ENCODE results near the gene MNDA.

MNDA gene

GRCh38 chr1:158830904-158831507 is at the start of gene MNDA:
Gene MNDA, plus strand, starts transcription at chr1:158831351. Its CDS starts 10,803 bp downstream, at chr1:158842154.
- no peak for TF ChIP-seq CTCF (conservative IDR thresholded peaks at IDR 0.05; ENCODE audit: control insufficient read depth, insufficient read depth, low read depth, low read length)
- DNase-seq (ENCODE audit: low read depth) = no peak
- no peak within 1 kb of the TSS for H3K4me3 ChIP-seq (ENCODE audit: control insufficient read depth, low read depth, low read length)

- no peak overlapping the region for H3K4me3 ChIP-seq (ENCODE audit: control insufficient read depth, low read depth, low read length)
- peak; percentile 10 for TF ChIP-seq CTCF (conservative IDR thresholded peaks at IDR 0.05; ENCODE audit: control insufficient read depth, insufficient read depth, low read depth, low read length)
- no peak for DNase-seq (ENCODE audit: low read depth)
Observed at GRCh38 chr1:158793604-158794003, 37.5 kb upstream of the MNDA start.

GRCh38 chr1:158794247-158794646 is 36.9 kb upstream of the MNDA start:
- no peak overlapping the region for H3K4me3 ChIP-seq (ENCODE audit: control insufficient read depth, low read depth, low read length)
- DNase-seq (ENCODE audit: low read depth) = no peak
- TF ChIP-seq CTCF (conservative IDR thresholded peaks at IDR 0.05; ENCODE audit: control insufficient read depth, insufficient read depth, low read depth, low read length) = no peak

GRCh38 chr1:158798531-158798930 is 32.6 kb upstream of the MNDA start:
- peak; percentile 6 for TF ChIP-seq CTCF (conservative IDR thresholded peaks at IDR 0.05; ENCODE audit: control insufficient read depth, insufficient read depth, low read depth, low read length)
- no peak for DNase-seq (ENCODE audit: low read depth)
- no peak overlapping the region for H3K4me3 ChIP-seq (ENCODE audit: control insufficient read depth, low read depth, low read length)

GRCh38 chr1:158799689-158800088 is 31.5 kb upstream of the MNDA start:
- DNase-seq (ENCODE audit: low read depth) = no peak
- TF ChIP-seq CTCF (conservative IDR thresholded peaks at IDR 0.05; ENCODE audit: control insufficient read depth, insufficient read depth, low read depth, low read length) = no peak
- no peak overlapping the region for H3K4me3 ChIP-seq (ENCODE audit: control insufficient read depth, low read depth, low read length)

GRCh38 chr1:158800526-158800925 is 30.6 kb upstream of the MNDA start:
- no peak overlapping the region for H3K4me3 ChIP-seq (ENCODE audit: control insufficient read depth, low read depth, low read length)
- no peak for DNase-seq (ENCODE audit: low read depth)
- no peak for TF ChIP-seq CTCF (conservative IDR thresholded peaks at IDR 0.05; ENCODE audit: control insufficient read depth, insufficient read depth, low read depth, low read length)

GRCh38 chr1:158801396-158801795 is 29.8 kb upstream of the MNDA start:
- TF ChIP-seq CTCF (conservative IDR thresholded peaks at IDR 0.05; ENCODE audit: control insufficient read depth, insufficient read depth, low read depth, low read length) = no peak
- H3K4me3 ChIP-seq (ENCODE audit: control insufficient read depth, low read depth, low read length) = no peak overlapping the region
- DNase-seq (ENCODE audit: low read depth) = no peak

Measured in fibroblast of mammary gland (primary cell).